Right ventricle myocardium inferior (tissue), 1 donor: ENCODE measurements around the gene CHSY3. TPM values are rescaled to one million over a fixed set of nuclear protein-coding genes. Genes with fewer than 3 reads are reported as not detected.

Experiments
- ATAC-seq: fragments of 200-7000 bp; cut with Tn5 transposase; one replicate; pipeline ENCODE4 v1.9.1; 2020; ENCODE audit warnings: mild to moderate bottlenecking, moderate library complexity
- DNase-seq: peaks from one replicate; pipeline ENCODE4 v3.0.0; 2021; ENCODE audit errors: missing footprints
- intact Hi-C: fragments of 100-400 bp; cut with DNase I; formaldehyde crosslinking; loops from one replicate; pipeline ENCODE4 v1.11.0; 2022
- total RNA-seq: library from RNA; stranded (reverse); fragmentation: NEBNext Ultra II Directional; extraction: Animal tissue kit (Norgen Biotek cat#: 25700); gene quantifications from one replicate; pipeline ENCODE4 v1.2.1, GENCODE V29; 2021
- donor health status: DM: no; HTN: yes; CAD: no; lungs with severe emphysema.

Gene CHSY3
- total RNA-seq, 1 donor from 2014 or later: 0.57 TPM

DNA sequence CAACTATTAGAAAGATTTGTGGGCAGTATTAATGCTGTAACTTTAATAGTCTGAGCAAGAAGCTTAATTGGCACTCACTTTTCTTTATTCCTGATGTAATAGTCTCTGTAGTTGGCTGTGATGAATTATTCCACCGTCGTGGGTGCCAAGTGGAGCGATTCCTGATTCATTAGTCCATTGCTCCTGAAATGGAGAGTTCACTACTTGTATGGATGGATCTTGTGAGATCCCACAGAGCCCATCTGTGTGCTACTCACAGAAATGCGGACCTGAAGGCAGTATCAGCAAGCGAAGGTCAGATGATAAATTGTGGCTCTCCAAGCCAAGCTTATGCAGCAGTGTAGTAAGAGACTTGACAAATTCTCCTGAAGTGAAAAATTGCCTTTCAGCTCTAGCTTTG is 212.2 kb downstream of the CHSY3 start:
- DNase-seq (no peak), ATAC-seq (no peak)
- intact Hi-C loops: no loop called here

DNA sequence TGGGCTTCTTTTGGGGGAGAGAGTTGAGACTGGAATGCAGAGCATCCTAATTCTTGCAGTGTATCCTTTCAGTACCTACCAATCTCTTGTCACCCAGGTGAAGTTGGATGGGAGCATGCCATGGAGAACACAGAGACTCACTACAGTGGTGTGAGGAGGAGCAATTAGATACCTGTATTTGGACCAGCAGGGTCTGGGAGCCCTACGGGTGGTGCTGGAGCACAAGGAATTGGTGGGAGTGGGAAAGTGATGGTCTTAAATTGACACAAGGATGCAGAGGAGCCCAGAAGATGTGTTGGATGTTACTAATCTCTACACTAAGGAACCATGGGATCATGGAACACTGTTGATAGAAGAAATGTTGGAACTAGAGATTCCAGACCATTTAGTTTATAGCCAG is 212.7 kb downstream of the CHSY3 start:
- intact Hi-C loops: no loop called here
- DNase-seq (no peak), ATAC-seq (no peak)

DNA sequence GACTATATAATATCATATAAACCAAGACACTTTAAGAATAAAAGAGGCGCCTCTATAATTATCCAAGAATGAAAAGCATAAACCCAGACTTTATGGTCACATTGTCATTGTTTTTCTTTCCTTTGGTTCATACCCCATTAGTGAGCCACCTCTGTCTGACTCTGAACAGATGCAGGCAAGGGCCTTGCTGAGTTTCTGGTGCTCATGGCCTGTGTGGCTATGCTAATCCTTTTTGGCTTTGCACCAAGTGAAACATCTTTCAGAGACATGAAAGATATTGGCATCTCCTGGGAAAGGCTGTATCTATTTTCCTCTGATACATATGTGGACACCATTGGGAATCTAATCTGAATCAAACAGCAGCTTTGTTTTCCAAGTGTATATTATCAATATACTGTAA is 222.5 kb downstream of the CHSY3 start:
- DNase-seq (no peak), ATAC-seq (no peak)
- intact Hi-C loops: no loop called here

DNA sequence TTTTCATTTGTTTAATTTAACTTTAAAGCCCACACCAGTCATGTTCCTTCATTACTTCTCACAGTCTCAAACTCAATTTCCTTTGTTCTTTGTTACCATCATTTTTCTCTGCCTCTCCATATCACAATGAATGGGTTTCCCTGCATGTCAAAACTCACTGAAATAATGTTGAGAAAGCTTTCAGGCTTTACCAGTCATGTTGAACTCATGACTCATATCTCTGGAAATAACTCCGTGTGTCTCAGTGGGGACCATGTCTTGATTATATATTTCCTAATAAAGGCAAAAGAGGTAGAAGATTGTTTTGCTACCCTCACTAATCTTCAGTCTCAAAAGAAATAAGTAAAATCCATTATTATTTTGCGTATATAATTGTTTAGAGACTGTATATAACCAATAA is 231.2 kb downstream of the CHSY3 start:
- no peak for DNase-seq
- intact Hi-C loops: no loop called here
- ATAC-seq: peak; percentile 48

DNA sequence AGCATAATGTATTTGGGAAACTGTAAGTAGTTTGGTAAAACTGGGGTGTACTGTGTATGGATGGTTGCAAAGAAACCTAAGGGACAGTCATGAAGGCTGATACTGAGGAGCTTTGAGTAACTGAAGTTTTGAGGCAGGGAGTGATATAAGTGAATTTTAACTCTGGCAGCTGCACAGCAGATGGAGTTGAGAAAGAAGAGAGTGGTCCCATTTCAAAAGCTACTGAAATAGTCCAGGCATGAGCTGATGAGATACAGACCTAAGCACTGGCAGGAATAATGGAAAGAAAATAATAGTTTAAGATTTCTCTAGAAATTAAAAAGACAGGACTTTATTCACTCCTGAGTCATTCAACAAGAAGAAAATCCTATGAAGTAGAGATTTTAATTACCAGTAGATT is 232.0 kb downstream of the CHSY3 start:
- peak; percentile 39 for ATAC-seq
- intact Hi-C loops: no loop called here
- no peak for DNase-seq

DNA sequence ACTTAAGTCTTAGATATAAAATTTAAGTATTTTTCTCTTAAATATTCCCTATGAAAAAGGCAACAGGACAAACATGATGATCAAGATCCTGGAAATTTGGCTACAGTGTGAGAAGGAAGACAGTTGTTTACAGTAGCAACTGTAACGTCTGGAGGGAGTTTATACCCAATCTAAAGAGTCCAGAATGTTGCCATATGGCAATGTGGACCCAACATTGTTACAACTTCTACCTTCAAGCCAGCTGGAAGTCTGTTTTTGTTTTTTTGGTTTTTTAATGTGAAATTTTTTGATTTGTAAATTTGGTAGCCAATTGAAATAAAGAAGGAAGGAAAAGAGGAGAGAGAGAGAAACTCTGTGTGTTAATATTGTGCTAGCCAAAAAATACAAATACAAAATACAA is 233.4 kb downstream of the CHSY3 start:
- intact Hi-C loops: no loop called here
- ATAC-seq (no peak), DNase-seq (no peak)

DNA sequence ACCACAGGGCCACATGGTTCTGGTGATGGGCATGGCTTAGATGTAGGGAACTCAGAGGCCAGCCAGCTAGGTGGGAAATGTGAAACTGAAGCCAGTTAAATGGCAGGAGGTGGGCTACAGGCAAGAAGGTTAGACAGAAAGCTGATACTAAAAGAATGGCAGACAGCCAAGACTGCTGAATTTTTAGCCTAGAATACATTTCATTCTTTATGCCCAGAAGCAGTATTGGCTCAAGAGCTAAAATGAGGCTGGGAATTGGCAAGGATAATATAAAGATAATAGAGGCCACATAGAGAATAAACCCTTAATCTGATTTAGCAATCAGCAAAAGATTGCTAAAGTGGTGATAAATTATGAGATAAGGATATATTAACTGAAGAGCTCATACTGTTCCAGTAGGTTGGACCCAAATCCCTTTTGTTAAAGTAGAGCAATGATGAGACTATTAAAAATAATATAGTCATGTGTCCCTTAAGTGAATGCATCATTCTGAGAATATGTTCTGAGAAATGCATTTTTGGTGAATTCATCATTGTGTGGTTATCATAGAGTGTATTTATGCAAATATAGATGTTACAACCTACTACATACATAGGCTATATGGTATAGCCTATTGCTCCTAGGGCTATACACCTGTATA is 234.3 kb downstream of the CHSY3 start:
- intact Hi-C loops: no loop called here
- no peak for ATAC-seq
- no peak for DNase-seq

DNA sequence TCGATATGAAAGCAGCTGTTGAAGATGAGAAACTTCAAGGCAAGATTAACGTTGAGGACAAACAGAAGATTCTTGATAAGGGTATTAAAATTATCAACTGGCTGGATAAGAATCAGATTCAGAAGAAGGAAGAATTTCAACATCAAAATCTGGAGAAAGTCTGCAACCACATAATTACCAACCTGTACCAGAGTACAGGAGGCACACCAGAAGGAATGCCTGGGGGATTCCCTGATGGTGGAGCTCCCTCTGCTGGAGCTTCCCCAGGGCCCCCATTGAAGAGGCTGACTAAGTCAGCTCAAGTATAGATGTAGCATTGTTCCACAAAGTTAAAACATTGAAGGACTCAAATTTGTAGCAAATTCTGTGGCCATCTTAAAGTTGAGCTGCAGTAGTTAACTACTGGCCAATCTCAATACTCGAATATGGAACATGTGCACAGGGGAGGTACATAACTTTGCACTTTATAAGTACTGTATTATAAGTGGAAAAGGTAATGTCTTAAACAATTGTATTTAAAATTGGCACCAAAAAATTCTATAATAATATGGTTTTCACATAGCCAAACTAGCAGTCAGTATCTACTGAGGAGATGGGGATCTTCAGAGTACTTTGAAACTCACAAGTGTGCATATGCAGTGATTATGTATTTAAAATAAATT is 237.5 kb downstream of the CHSY3 start:
- intact Hi-C loops: loop anchor here (10.0 kb wide), 1 partner anchor 237 kb away; the partner anchor contains the start of gene CHSY3
- DNase-seq (no peak), ATAC-seq (no peak)

DNA sequence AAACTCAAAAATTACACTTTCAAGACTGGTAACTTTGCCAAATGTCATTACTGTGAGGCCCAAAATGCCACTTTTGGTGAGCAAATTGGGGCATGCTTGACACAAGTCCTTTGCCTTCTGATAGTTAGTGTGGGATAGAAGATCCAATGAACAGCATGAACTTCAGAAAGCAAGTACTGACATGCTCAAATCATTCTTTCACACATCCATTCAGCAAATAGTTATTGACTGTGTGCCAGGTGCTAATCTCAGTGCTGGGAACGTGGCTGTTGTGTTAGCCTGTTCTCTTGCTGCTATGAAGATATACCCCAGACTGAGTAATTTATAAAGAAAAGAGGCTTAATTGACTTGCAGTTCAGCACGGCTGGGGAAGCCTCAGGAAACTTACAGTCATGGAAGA is 247.0 kb downstream of the CHSY3 start:
- ATAC-seq (no peak), DNase-seq (no peak)
- intact Hi-C loops: no loop called here

DNA sequence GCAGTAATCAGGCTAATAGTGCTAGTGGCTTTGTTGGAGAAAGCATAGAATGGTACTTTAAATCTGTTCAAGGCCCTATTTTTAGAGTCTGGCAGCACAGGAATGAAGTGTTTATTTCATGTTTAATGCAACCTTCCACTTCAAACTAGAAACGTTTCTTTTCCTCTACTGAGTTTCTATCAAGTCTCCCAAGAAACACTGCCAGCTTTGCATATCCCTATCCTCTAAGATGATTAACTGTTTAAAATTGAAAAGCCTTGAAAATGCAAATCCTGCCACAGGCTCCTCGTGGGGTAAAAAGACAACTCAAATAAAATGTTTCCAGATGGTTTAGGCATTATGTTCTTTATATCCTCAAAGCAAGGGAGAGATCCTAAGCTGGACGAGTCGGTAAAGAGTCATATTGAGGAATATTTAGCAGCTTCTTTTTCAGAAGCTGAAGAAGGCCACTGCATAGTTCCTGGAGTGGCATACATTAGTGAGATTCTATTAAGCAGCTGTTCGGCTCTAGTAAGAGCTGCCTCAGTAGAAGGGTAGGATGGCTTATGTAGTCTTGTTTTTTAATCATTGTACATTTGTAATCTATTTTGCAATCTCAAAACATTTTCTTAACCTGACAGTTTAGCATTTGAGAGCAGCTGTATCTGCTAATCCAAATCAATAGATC is 251.2 kb downstream of the CHSY3 start:
- ATAC-seq (no peak), DNase-seq (no peak)
- intact Hi-C loops: no loop called here

DNA sequence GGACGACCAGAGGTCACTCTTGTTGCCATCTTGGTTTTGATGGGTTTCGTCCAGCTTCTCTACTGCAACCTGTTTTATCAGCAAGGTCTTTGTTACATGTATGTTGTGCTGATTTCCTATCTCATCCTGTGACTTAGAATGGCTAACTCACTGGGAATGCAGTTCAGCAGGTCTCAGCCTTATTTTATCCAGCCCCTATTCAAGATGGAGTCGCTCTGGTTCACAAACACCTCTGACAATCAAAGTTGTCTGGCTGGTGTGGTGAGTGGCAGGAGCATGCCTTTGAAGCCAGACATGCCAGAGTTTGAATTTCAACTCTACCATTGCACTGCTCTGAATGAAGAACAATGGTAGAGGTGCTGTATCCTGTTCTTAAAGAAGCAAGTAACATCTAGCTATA is 253.8 kb downstream of the CHSY3 start:
- intact Hi-C loops: no loop called here
- ATAC-seq (no peak), DNase-seq (no peak)

DNA sequence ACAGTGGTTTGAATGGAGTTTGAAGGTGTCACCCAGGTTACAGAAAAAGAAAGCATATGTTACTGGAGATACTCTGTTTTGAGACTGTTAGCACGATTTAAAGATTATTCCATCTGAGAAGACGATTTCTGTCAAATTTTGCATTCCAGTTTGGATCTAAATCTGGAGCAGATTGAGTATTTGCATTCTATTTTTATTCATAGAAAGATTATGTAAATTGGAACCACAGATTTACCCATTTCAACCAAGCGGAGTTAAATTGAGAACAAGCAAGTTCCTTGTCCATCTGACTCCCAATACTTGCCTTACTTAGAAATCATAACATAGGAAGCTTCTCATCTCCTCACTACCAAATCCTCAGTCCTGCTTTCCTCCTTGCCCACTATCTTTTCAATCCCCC is 255.7 kb downstream of the CHSY3 start:
- intact Hi-C loops: no loop called here
- no peak for ATAC-seq

DNA sequence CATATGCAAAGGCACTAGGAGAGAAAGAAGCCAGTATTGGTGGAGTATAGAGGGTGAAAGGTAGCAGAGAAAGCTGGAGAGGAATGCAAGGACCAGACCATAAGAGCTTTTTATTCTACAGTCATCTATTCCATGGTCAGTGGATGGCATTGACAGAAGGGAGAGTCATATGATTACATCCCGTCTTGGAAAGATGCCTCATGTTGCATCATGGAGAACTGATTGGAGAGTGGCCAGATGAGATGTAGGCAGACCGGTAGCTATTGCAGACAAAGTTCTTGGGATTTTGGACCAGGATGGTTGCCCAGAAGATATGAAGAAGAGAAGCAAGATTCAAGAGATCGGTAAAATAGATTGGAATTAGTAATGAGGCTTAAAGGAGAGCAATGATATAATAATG is 260.7 kb downstream of the CHSY3 start:
- no peak for DNase-seq
- intact Hi-C loops: no loop called here
- no peak for ATAC-seq

More for the DNA sequence above, 255.7 kb downstream of the CHSY3 start:
- DNase-seq: no peak

DNA sequence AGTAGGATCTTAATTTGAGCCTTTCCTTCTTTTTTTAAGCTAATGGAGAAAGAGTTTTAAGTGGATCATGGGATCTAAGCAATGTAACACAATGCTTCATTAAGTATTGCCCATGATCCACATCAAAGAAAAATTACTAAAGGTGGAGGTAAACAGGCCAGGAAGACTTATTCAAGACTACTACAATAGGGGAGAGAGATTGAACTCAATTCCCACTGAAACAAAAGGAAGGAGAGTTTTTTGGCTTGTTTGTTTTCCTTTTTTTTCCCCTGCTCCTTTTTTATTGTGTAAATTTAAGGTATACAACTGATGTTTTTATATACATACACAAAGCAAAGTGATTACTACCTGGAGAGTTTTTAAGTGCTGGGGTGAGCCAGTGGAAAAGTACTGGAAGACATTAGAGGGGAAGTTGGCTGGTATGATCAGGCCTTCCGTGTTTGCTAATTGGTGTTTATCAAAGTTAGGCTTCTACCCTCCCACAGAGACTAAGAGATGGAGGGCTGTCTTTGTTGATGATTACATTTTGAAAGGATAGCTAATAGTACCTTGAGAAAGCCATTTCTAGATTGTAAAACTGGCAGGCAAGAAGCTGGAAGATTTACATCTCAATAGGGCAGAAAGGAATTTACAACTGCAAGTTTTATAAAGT is 262.7 kb downstream of the CHSY3 start:
- ATAC-seq: no peak
- intact Hi-C loops: no loop called here
- no peak for DNase-seq

DNA sequence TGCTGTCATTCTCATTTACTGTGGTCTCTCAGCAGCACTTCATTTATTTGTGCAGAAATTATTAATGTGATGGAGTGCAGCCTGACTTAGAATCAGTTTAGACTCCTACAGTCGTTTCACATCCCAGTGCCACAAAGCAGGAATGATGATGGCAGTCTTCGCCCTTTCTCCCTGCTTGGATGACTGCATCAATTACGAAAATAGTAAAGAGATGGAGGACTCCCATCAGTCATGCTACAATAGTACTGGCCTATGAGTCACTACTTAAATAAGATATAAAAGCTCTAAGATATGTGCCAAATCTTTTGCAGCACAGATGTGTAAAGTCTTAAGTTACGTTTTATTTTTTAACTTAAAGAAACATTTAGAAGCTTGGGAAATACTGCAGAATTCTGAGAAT is 263.9 kb downstream of the CHSY3 start:
- ATAC-seq (no peak), DNase-seq (no peak)
- intact Hi-C loops: no loop called here

DNA sequence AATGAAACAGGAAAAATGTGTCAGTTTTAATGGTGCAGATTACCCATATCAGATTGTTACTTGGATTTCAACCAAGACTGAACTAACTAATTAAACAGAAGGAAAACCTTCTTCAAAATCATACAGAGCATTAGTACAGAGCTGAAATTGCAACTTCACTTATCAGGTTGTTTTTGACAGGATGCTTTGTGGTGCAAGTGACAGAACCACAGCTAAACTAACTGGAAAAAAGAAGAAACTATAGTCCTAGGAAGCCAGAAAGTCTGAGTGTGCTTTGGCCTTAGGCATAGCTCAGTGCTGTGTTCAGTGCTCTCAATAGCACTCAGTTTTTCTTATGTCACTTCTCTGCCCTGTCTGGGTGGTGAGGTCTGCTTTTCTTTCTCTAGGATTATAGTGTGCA is 267.4 kb downstream of the CHSY3 start:
- intact Hi-C loops: no loop called here
- ATAC-seq: no peak
- DNase-seq: no peak

DNA sequence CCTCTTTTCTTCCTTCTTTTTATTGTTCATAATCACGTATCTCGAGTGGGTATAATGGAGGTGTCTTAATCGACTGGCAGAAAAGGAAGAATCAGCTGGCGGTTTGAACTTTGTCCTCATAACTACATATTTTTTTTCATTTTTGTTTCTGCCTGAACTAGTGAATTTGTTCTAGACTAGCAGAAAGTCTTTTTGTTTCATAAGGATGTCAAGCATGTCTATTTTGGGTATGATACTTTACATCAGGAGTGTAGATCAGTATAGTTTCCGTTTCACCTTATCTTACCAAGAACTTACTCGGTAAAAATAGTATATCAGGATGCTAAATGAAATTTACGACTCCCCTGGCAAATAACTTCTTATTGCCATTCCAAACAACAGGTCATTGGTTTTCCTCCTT is 278.9 kb downstream of the CHSY3 start:
- no peak for DNase-seq
- ATAC-seq: no peak
- intact Hi-C loops: no loop called here

DNA sequence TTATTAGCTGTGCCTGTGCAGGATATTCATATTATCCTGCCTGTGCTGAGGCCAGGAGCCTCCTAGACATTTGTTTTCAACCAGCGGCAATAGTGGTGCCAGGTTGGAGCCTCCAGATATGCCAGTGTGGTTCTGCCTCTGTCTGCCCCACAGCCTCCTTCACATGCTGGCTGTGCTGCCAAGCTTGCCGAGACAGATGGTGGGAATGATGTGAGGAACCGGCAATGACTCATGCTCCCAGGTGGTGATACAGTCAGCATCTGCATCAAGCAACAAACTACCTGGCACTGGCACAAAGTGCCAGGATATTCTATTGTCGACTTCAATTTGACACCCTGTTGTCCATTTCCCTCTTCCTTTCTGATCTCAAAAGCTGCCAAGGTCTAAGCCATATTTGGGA is 285.7 kb downstream of the CHSY3 start:
- DNase-seq: no peak
- intact Hi-C loops: no loop called here
- no peak for ATAC-seq

DNA sequence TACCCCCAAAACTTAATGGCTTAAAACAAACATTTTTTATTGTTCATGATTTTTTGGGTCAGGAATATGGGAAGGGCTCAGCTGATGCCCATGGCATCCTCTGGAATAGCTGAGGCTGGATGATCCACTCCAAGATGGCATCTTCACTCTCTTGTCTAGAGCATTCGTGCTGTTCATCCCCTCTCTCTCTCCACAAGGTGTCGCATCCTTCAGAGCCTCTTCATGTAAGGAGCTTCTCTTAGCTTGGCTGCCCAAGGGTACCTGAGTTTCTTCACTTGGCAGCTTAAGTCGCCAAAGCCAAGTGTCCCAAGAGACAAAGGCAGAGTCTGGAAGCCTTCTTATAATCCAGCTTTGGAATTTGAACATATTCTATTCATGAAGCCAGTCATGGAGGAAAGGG is 294.7 kb downstream of the CHSY3 start:
- intact Hi-C loops: no loop called here
- DNase-seq: no peak
- no peak for ATAC-seq

DNA sequence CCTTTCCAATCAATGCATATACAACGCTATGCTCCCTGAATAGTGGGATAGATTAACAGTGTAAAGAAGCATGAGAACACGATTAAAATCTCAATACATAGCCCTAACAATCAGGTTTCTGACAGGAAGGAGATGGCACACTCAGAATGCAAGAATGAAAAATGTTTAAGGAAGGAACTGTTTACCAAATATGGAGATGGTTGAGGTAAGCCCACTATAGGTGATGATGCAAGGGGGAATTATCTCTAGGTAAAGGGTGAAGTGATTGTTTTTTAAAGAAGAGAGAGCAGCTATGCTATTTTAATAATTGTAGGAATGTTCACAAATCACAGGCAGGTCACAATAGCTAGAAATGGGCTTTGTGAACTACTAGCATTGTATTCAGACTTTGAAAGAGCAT is 302.4 kb downstream of the CHSY3 start:
- DNase-seq: no peak
- no peak for ATAC-seq
- intact Hi-C loops: no loop called here
